Ishikawa (cell line): ENCODE data around the gene SNRK.

ENCODE experiments used
- CREB1 ChIP-seq: IDR thresholded peaks from 2 replicates; pipeline ENCODE4 v1.6.1; 2012; ENCODE audit warnings: low read depth
- FOXM1 ChIP-seq: IDR thresholded peaks from 2 replicates; pipeline ENCODE4 v1.6.1; 2012; ENCODE audit warnings: low read depth, borderline replicate concordance
- MAX ChIP-seq: IDR thresholded peaks from 2 replicates; pipeline ENCODE4 v1.6.1; 2012
- TEAD4 ChIP-seq: IDR thresholded peaks from 2 replicates; pipeline ENCODE4 v1.6.1; 2012
- USF1 ChIP-seq: IDR thresholded peaks from 2 replicates; pipeline ENCODE4 v1.6.1; 2012

- TF ChIP-seq FOXM1 (no peak), CREB1 (no peak), TEAD4 (no peak), USF1 (no peak), MAX (no peak)
Observed at GRCh38 chr3:43390255-43390588, 103.9 kb downstream of the SNRK start.
